Measurements from ENCODE around the gene STK26.

- TF ChIP-seq CTCF (IDR thresholded peaks at IDR 0.05) = no peak
- TF ChIP-seq POLR2A (IDR thresholded peaks at IDR 0.05) = peak; percentile 59 to 72
These were observed at the start of gene STK26 for GRCh38 chrX:132022967-132023895.
